Breast epithelium (tissue), 4 donors: ENCODE results near the gene VPS11. TPM values are rescaled to one million over a fixed set of nuclear protein-coding genes. Genes with fewer than 3 reads are reported as not detected.

Experiments
- DNase-seq, 2 donors: peaks; one replicate each; pipeline ENCODE4 v3.0.0-alpha.2; 2019; ENCODE audit warnings: low spot score in 2 of 2
- H3K27ac ChIP-seq, 2 donors: fragments of 200-600 bp; sonication (generic) in 1 of 2; one replicate each; pipeline ENCODE4 v1.5.1; 2016 to 2019; ENCODE audit warnings: mild to moderate bottlenecking in 1 of 2
- H3K27me3 ChIP-seq, 2 donors: fragments of 200-600 bp; sonication (generic) in 1 of 2; one replicate each; pipeline versions ENCODE4 v1.5.1 to v1.6.0; 2017 to 2019; ENCODE audit warnings: control low read depth in 1 of 2, mild to moderate bottlenecking in 1 of 2
- H3K36me3 ChIP-seq: fragments of 200-600 bp; one replicate; pipeline ENCODE4 v1.5.1; 2019
- H3K4me1 ChIP-seq, 2 donors: fragments of 200-600 bp; sonication (generic); one replicate each; pipeline ENCODE4 v1.5.1; 2016 to 2019; ENCODE audit warnings: control low read depth in 1 of 2
- H3K4me3 ChIP-seq, 3 donors: fragments of 200-600 bp; sonication (generic); 1 replicate in 2 of 3; 2 replicates in 1 of 3; pipeline ENCODE4 v1.5.1; 2016 to 2019; ENCODE audit warnings: mild to moderate bottlenecking in 3 of 3, moderate library complexity in 2 of 3
- H3K9me3 ChIP-seq, 2 donors: fragments of 200-600 bp; sonication (generic) in 1 of 2; one replicate each; pipeline ENCODE4 v1.5.1; 2016 to 2019; ENCODE audit warnings: control low read depth in 1 of 2
- POLR2A ChIP-seq: fragments of 450-650 bp; IDR thresholded peaks from one replicate; pipeline ENCODE4 v1.6.1; 2016; ENCODE audit warnings: antibody characterized with exemption, mild to moderate bottlenecking, moderate library complexity
- POLR2AphosphoS5 ChIP-seq, 3 donors: sonication (generic); formaldehyde crosslinking; IDR thresholded peaks; one replicate each; pipeline ENCODE4 v1.6.1; 2017; ENCODE audit warnings: antibody characterized with exemption in 3 of 3
- intact Hi-C: fragments of 100-400 bp; cut with DNase I; formaldehyde crosslinking; loops from one replicate; pipeline ENCODE4 v1.15.1; 2023; ENCODE audit warnings: low total_unique reads
- total RNA-seq, 3 donors: library from RNA; depleted of rRNA; stranded (reverse); fragments of >200 nt; gene quantifications; one replicate each; pipeline ENCODE4 v1.1.0, GENCODE V29; 2016
- TF ChIP-seq, protein P1 (sequence below), 3 donors: fragments of 450-650 bp; IDR thresholded peaks; one replicate each; pipeline ENCODE4 v1.5.1; 2016 to 2017; ENCODE audit warnings: antibody characterized with exemption in 3 of 3, mild to moderate bottlenecking in 3 of 3, moderate library complexity in 3 of 3

The VPS11 gene
- total RNA-seq, 3 donors from 2014 or later: 38.0 to 53.9 (median 46.6) TPM

DNA sequence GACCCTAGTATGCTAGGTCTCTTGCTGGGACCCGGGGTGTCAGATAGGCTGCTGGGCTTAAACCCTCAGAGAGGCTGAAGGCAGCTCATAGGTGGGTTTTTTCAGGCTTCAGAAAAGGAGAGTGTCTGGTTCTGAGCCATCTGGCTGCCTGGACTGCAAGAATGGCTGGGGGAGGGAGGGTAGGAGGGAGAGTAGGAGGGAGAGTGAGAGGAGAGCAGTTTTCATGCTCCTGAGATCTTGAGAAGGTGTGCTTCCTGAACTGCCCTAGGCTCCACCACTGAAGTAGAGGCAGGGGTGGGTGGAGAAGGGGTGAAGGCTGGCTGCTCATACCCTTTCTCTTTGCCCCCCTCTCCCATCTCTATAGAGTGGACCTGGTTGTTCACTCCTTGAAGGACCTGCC is 21.7 kb downstream of the VPS11 start:
- Histone ChIP-seq H3K27ac (no peak overlapping the region), H3K27me3 (no peaks in the 10 kb centered on the region), H3K36me3 (no peaks in the 10 kb centered on the region), H3K4me3 (no peak overlapping the region), H3K4me1 (peaks cover 10 to 13% of the 10 kb centered on the region in 2 donors), H3K9me3 (no peaks in the 10 kb centered on the region)
- no peak for TF ChIP-seq POLR2AphosphoS5 (IDR thresholded peaks at IDR 0.05)
- TF ChIP-seq, protein P1, sequence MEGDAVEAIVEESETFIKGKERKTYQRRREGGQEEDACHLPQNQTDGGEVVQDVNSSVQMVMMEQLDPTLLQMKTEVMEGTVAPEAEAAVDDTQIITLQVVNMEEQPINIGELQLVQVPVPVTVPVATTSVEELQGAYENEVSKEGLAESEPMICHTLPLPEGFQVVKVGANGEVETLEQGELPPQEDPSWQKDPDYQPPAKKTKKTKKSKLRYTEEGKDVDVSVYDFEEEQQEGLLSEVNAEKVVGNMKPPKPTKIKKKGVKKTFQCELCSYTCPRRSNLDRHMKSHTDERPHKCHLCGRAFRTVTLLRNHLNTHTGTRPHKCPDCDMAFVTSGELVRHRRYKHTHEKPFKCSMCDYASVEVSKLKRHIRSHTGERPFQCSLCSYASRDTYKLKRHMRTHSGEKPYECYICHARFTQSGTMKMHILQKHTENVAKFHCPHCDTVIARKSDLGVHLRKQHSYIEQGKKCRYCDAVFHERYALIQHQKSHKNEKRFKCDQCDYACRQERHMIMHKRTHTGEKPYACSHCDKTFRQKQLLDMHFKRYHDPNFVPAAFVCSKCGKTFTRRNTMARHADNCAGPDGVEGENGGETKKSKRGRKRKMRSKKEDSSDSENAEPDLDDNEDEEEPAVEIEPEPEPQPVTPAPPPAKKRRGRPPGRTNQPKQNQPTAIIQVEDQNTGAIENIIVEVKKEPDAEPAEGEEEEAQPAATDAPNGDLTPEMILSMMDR (IDR thresholded peaks at IDR 0.05): no peak
- TF ChIP-seq POLR2A: no peak
- intact Hi-C loops: no loop called here
- no peak for DNase-seq

DNA sequence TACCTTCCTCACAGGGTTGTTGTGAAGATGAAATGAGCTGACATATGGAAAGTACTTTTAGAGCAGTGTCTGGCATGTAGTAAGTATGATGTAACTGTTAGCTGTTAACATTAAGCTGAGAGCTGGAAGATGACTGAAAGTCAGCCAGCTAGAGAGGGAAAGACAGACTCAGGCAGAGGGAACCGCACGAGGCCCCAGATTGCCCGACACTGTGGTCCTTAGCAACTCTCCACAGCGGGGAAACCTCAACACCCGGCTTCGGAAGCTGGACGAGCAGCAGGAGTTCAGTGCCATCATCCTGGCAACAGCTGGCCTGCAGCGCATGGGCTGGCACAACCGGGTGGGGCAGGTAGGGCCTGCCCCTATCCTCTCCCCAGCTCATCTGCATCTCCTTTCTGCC is 23.6 kb downstream of the VPS11 start:
- no peak for DNase-seq
- H3K27me3 ChIP-seq: no peaks in the 10 kb centered on the region
- no peak overlapping the region for H3K4me3 ChIP-seq
- no peak overlapping the region for H3K27ac ChIP-seq
- TF ChIP-seq POLR2AphosphoS5 (IDR thresholded peaks at IDR 0.05) (no peak), POLR2A (no peak)
- intact Hi-C loops: no loop called here
- peaks cover 6% of the 10 kb centered on the region in 2 donors for H3K4me1 ChIP-seq
- H3K36me3 ChIP-seq: no peaks in the 10 kb centered on the region
- no peaks in the 10 kb centered on the region for H3K9me3 ChIP-seq

DNA sequence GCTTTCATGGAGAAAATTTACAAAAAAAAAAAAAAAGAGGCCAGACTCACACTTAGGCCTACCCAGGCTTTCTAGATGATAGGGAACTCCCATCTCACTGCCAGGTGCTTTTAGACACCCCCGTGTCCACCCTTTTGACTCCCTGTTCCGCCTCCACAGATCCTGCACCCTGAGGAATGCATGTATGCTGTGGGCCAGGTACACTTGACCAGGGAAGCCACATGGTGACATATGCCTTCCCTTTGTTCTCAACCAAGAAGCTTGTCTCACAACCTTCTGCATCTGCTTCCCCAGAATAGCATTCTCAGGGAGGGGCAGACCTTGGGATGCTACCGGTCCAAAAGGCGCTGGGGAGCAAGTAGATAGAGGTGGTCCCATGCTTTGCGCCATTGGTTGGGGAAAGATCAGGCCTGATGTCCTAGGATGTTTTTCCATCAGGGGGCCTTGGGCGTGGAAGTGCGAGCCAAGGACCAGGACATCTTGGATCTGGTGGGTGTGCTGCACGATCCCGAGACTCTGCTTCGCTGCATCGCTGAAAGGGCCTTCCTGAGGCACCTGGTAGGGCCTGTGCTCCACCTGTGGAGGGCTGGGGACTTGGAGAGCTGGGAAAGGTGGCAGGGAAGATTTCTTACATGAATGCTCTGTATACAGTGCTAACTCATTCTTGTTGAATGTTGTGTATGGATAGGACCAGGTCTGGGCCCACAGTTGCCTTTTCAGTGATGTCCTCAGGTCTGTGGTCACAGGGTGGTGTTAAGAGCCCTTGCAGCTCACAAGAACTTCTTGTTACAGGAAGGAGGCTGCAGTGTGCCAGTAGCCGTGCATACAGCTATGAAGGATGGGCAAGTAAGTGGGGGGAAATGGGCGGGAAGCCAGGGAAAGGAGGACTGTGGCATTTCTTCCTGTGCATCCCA is 24.6 kb downstream of the VPS11 start:
- H3K9me3 ChIP-seq: no peaks in the 10 kb centered on the region
- TF ChIP-seq, protein P1 (IDR thresholded peaks at IDR 0.05): no peak
- no peak for TF ChIP-seq POLR2A
- TF ChIP-seq POLR2AphosphoS5 (IDR thresholded peaks at IDR 0.05): no peak
- DNase-seq: no peak
- peaks cover 6% of the 10 kb centered on the region in 2 donors for H3K4me1 ChIP-seq
- no peak overlapping the region for H3K4me3 ChIP-seq
- peaks cover 3% of the 10 kb centered on the region for H3K36me3 ChIP-seq
- H3K27me3 ChIP-seq: no peaks in the 10 kb centered on the region
- H3K27ac ChIP-seq: no peak overlapping the region
- intact Hi-C loops: no loop called here

DNA sequence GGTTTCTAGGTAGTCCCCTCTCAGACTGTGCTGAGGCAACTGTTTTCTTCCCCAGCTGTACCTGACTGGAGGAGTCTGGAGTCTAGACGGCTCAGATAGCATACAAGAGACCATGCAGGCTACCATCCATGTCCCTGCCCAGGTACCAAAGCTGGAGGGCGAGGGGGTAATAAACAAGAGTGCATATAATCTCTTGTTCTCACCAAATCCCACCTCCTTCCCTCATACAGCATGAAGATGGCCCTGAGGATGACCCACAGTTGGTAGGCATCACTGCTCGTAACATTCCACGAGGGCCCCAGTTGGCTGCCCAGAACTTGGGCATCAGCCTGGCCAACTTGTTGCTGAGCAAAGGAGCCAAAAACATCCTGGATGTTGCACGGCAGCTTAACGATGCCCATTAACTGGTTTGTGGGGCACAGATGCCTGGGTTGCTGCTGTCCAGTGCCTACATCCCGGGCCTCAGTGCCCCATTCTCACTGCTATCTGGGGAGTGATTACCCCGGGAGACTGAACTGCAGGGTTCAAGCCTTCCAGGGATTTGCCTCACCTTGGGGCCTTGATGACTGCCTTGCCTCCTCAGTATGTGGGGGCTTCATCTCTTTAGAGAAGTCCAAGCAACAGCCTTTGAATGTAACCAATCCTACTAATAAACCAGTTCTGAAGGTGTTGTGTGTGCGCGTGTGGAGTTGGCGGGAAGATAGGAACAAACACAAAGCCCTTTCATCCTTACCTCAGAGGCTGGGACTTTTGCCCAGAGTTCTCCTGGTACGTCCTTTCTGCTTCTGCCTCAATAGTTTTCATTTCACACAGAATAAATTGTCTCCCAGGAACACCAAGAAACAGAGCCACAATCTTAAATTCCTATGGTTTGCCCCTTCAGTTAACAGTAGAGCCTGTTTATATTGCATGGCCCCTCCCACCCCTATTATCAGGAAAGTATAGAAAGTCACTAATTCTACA is 25.5 kb downstream of the VPS11 start:
- peak overlapping the region; percentile 62 to 93 (median 71) for H3K4me3 ChIP-seq
- DNase-seq: peak in 1 of 2 donors; percentile 41
- intact Hi-C loops: no loop called here
- H3K9me3 ChIP-seq: no peaks in the 10 kb centered on the region
- no peak for TF ChIP-seq POLR2AphosphoS5 (IDR thresholded peaks at IDR 0.05)
- TF ChIP-seq, protein P1 (IDR thresholded peaks at IDR 0.05): no peak
- no peak for TF ChIP-seq POLR2A
- H3K27me3 ChIP-seq: no peaks in the 10 kb centered on the region
- peaks cover 6% of the 10 kb centered on the region in 2 donors for H3K4me1 ChIP-seq
- H3K36me3 ChIP-seq: peaks cover 11% of the 10 kb centered on the region
- H3K27ac ChIP-seq: peak overlapping the region; percentile 4 to 92

DNA sequence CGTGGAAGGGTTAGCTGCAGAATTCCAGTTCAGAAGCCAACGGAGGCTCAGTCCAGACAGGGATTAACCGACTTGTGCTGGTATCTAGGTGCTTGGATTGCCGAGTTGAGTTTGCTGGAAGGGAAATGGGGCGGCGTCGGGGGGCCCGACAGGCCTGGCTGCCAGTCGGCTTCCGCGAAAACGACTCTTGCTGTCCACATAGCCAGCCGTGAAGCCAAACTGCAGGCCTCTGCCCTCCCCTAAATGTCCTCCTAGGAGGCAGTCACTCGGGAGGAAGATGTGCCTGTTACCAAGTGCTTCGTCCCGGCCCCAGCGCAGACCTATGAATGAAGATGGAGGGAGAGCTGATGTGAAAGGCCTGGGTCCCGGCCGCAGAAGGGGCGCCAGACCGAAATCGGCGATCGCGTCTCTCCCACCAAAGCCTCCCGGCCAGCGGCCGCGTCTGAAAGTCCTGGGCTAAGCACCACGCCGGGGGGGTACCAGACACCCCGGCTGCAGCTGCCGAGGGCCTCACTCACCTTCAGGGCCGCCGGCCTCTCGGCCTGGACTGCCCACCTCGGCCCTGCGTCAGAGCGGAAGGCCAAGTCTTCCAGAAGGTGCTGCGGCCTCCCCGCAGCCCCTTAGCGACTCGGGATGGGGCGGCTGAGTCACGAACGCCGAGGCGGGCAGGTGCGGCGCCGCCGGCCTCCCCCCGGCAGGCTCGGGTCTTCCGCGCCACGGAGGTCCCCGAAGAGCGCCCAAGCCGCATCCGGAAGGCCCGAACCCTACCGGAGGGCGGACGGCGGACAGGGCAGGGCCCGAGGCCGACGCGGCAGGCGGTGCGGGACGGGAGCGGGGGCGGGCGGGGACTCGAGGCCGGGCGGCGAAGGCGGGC is 26.6 kb downstream of the VPS11 start:
- Histone ChIP-seq H3K27me3 (no peaks in the 10 kb centered on the region), H3K4me3 (peak overlapping the region; percentile 62 to 93 (median 71)), H3K36me3 (peaks cover 11% of the 10 kb centered on the region), H3K27ac (peak overlapping the region; percentile 92 to 97), H3K9me3 (no peaks in the 10 kb centered on the region), H3K4me1 (peaks cover 6% of the 10 kb centered on the region in 2 donors)
- TF ChIP-seq POLR2AphosphoS5 (IDR thresholded peaks at IDR 0.05): no peak
- TF ChIP-seq, protein P1 (IDR thresholded peaks at IDR 0.05): no peak
- no peak for TF ChIP-seq POLR2A
- DNase-seq: peak in 1 of 2 donors; percentile 33
- intact Hi-C loops: no loop called here
